K562 (cell line): ENCODE results near the gene BCL2L13. TPM values are rescaled to one million over a fixed set of nuclear protein-coding genes. Genes with fewer than 3 reads are reported as not detected.
A peak's percentile ranks its signal among the peaks of the same experiment; 100 is the strongest.

Experiments
- CXXC5 ChIP-seq: fragments of 250-450 bp; sonication (Bioruptor Pico); IDR thresholded peaks from 2 replicates; pipeline ENCODE4 v1.8.0; 2022; ENCODE audit warnings: inconsistent platforms, mild to moderate bottlenecking, moderate library complexity
- GABPB1 ChIP-seq: sonication (generic); formaldehyde crosslinking; IDR thresholded peaks from 2 replicates; pipeline ENCODE4 v1.8.0; 2022; ENCODE audit warnings: mild to moderate bottlenecking, missing genetic modification reagents
- HOXB6 ChIP-seq: fragments of 250-450 bp; sonication (Bioruptor Pico); IDR thresholded peaks from 2 replicates; pipeline ENCODE4 v1.5.1; 2022; ENCODE audit warnings: mild to moderate bottlenecking, borderline replicate concordance
- MCM5 ChIP-seq: fragments of 450-650 bp; IDR thresholded peaks from 2 replicates; pipeline ENCODE4 v1.6.1; 2016; ENCODE audit warnings: low read depth
- MEF2A ChIP-seq: IDR thresholded peaks from 2 replicates; pipeline ENCODE4 v1.6.1; 2011; ENCODE audit warnings: low read depth, mild to moderate bottlenecking, low read length, moderate library complexity; ENCODE audit not compliant: control insufficient read depth
- NFIC ChIP-seq: fragments of 450-650 bp; IDR thresholded peaks from 2 replicates; pipeline ENCODE4 v1.6.1; 2017; ENCODE audit warnings: mild to moderate bottlenecking, inconsistent platforms
- PHTF2 ChIP-seq: fragments of 250-450 bp; sonication (Bioruptor Pico); IDR thresholded peaks from 2 replicates; pipeline ENCODE4 v1.5.0; 2021; ENCODE audit warnings: mild to moderate bottlenecking
- PTTG1 ChIP-seq: fragments of 450-650 bp; IDR thresholded peaks from 2 replicates; pipeline ENCODE4 v1.6.1; 2016; ENCODE audit warnings: low read depth, mild to moderate bottlenecking, missing genetic modification characterization, missing compliant biosample characterization
- SOX6 ChIP-seq: fragments of 450-650 bp; IDR thresholded peaks from 2 replicates; pipeline ENCODE4 v1.6.1; 2014; ENCODE audit warnings: mild to moderate bottlenecking
- polyA plus RNA-seq, 8 experiments: library from polyadenylated mRNA; depleted of rRNA in 4 of 8; stranded (reverse) in 5 of 8; unstranded in 3 of 8; fragments of >200 nt; fragmentation: Nextera tagmentation in 2 of 8; fragmentation: Illumina TruSeq in 1 of 8; extraction: Ambion mirVana in 2 of 8; extraction: Trizol in 1 of 8; gene quantifications; 2 replicates each; pipeline versions ENCODE4 v1.2.1 to v1.2.3, GENCODE V29; 2011 to 2014; ENCODE audit warnings: inconsistent platforms in 1 of 8, missing spikeins in 1 of 8
- total RNA-seq, 7 experiments: library from RNA; depleted of rRNA in 6 of 7; stranded (reverse); fragments of >200 nt in 6 of 7; fragmentation: Illumina TruSeq in 2 of 7; extraction: Trizol in 2 of 7; gene quantifications; 2 replicates each; pipeline versions ENCODE4 v1.2.1 to v1.2.3, GENCODE V29; 2011 to 2021; ENCODE audit warnings: low replicate concordance in 1 of 7
- TF ChIP-seq, protein P1 (sequence below): fragments of 450-650 bp; formaldehyde crosslinking; IDR thresholded peaks from 2 replicates; pipeline ENCODE4 v1.4.0; 2020; ENCODE audit warnings: mild to moderate bottlenecking, mixed read lengths
- TF ChIP-seq, protein P2 (sequence below): fragments of 450-650 bp; formaldehyde crosslinking; IDR thresholded peaks from 2 replicates; pipeline ENCODE4 v1.4.0; 2022; ENCODE audit warnings: missing genetic modification characterization
- TF ChIP-seq, protein P3 (sequence below): IDR thresholded peaks from 3 replicates; pipeline ENCODE4 v1.6.1; 2011; ENCODE audit warnings: borderline replicate concordance, mild to moderate bottlenecking, moderate library complexity; ENCODE audit not compliant: insufficient read length; ENCODE audit errors: extremely low read depth
- TF ChIP-seq, protein P4 (sequence below): fragments of 450-650 bp; formaldehyde crosslinking; conservative IDR thresholded peaks from 2 replicates; pipeline ENCODE4 v1.4.0; 2022; ENCODE audit warnings: mild to moderate bottlenecking, missing genetic modification characterization
- TF ChIP-seq, protein P5 (sequence below): fragments of 150-350 bp; conservative IDR thresholded peaks from 2 replicates; pipeline ENCODE4 v1.6.1; 2014; ENCODE audit warnings: low read length
- TF ChIP-seq, protein P6 (sequence below): fragments of 450-650 bp; IDR thresholded peaks from one replicate; pipeline ENCODE4 v1.6.1; 2018; ENCODE audit warnings: mild to moderate bottlenecking, moderate library complexity; ENCODE audit not compliant: partially characterized antibody

The BCL2L13 gene
- total and polyA plus RNA-seq, 9 of the 15 experiments (the other 6 are each of a cell fraction or from before 2014, with no cell fraction given) = 41.5 to 63.4 (median 56.5) TPM

DNA sequence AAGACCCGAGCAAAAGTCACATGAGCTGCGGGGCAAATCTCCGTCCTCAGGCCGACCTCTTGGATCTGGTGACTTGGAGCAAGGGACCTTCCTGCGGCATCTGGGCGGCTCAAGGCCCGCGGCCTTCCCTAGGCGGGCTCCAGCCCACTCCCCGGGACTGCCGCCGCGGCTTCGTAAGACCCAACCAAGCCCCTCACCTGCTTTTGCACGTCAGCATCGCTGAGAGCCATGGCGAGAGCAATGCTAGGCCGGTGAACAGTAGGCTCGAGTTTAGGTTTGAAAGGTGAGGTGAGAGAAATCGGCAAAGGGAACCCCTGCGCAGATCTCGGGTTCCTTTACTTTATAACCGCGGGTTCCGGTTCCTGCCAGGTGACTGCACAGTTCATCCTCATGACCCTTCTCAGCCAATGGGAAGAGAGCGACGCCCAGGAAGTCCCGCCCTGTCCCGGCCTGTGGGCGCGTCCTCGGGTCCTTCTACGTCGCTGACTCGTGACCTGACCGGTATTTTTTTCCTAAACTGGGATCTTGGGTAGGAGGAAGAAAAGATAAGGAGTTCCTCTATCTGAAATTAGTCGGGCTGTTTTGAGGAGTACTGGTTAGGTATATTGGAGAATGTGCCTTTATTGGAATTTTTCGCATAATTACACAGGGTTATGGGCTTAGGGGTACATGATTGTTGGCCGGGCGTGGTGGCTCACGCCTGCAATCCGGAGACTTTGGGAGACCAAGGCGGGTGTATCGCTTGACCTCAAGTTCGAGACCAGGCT, 10.0 kb upstream of the BCL2L13 start, which contains the start of gene ATP6V1E1 (continued):
- TF ChIP-seq, protein P1, sequence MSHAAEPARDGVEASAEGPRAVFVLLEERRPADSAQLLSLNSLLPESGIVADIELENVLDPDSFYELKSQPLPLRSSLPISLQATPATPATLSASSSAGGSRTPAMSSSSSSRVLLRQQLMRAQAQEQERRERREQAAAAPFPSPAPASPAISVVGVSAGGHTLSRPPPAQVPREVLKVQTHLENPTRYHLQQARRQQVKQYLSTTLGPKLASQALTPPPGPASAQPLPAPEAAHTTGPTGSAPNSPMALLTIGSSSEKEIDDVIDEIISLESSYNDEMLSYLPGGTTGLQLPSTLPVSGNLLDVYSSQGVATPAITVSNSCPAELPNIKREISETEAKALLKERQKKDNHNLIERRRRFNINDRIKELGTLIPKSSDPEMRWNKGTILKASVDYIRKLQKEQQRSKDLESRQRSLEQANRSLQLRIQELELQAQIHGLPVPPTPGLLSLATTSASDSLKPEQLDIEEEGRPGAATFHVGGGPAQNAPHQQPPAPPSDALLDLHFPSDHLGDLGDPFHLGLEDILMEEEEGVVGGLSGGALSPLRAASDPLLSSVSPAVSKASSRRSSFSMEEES (CRISPR knock-in tag) = peak; percentile 90
- TF ChIP-seq NFIC (no peak), MCM5 (no peak), PTTG1 (tag) (no peak), SOX6 (peak; percentile 46), MEF2A (no peak), GABPB1 (CRISPR knock-in tag) (peak; percentile 87), CXXC5 (peak; percentile 80), HOXB6 (CRISPR knock-in tag) (no peak; the same call in 1 of the 2 replicates), PHTF2 (0 out of 2 replicates have a peak, but pooled peaks have one; percentile 38)
- TF ChIP-seq, protein P2, sequence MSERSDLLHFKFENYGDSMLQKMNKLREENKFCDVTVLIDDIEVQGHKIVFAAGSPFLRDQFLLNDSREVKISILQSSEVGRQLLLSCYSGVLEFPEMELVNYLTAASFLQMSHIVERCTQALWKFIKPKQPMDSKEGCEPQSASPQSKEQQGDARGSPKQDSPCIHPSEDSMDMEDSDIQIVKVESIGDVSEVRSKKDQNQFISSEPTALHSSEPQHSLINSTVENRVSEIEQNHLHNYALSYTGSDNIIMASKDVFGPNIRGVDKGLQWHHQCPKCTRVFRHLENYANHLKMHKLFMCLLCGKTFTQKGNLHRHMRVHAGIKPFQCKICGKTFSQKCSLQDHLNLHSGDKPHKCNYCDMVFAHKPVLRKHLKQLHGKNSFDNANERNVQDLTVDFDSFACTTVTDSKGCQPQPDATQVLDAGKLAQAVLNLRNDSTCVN (CRISPR knock-in tag) = peak; percentile 66; the same call in 1 of the 2 replicates
- TF ChIP-seq, protein P3, sequence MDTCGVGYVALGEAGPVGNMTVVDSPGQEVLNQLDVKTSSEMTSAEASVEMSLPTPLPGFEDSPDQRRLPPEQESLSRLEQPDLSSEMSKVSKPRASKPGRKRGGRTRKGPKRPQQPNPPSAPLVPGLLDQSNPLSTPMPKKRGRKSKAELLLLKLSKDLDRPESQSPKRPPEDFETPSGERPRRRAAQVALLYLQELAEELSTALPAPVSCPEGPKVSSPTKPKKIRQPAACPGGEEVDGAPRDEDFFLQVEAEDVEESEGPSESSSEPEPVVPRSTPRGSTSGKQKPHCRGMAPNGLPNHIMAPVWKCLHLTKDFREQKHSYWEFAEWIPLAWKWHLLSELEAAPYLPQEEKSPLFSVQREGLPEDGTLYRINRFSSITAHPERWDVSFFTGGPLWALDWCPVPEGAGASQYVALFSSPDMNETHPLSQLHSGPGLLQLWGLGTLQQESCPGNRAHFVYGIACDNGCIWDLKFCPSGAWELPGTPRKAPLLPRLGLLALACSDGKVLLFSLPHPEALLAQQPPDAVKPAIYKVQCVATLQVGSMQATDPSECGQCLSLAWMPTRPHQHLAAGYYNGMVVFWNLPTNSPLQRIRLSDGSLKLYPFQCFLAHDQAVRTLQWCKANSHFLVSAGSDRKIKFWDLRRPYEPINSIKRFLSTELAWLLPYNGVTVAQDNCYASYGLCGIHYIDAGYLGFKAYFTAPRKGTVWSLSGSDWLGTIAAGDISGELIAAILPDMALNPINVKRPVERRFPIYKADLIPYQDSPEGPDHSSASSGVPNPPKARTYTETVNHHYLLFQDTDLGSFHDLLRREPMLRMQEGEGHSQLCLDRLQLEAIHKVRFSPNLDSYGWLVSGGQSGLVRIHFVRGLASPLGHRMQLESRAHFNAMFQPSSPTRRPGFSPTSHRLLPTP = peak; percentile 86
- TF ChIP-seq, protein P4, sequence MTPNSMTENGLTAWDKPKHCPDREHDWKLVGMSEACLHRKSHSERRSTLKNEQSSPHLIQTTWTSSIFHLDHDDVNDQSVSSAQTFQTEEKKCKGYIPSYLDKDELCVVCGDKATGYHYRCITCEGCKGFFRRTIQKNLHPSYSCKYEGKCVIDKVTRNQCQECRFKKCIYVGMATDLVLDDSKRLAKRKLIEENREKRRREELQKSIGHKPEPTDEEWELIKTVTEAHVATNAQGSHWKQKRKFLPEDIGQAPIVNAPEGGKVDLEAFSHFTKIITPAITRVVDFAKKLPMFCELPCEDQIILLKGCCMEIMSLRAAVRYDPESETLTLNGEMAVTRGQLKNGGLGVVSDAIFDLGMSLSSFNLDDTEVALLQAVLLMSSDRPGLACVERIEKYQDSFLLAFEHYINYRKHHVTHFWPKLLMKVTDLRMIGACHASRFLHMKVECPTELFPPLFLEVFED = 0 out of 2 replicates have a peak, but pooled peaks have one; percentile 69
- TF ChIP-seq, protein P5, sequence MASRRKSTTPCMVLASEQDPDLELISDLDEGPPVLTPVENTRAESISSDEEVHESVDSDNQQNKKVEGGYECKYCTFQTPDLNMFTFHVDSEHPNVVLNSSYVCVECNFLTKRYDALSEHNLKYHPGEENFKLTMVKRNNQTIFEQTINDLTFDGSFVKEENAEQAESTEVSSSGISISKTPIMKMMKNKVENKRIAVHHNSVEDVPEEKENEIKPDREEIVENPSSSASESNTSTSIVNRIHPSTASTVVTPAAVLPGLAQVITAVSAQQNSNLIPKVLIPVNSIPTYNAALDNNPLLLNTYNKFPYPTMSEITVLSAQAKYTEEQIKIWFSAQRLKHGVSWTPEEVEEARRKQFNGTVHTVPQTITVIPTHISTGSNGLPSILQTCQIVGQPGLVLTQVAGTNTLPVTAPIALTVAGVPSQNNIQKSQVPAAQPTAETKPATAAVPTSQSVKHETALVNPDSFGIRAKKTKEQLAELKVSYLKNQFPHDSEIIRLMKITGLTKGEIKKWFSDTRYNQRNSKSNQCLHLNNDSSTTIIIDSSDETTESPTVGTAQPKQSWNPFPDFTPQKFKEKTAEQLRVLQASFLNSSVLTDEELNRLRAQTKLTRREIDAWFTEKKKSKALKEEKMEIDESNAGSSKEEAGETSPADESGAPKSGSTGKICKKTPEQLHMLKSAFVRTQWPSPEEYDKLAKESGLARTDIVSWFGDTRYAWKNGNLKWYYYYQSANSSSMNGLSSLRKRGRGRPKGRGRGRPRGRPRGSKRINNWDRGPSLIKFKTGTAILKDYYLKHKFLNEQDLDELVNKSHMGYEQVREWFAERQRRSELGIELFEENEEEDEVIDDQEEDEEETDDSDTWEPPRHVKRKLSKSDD = no peak
- TF ChIP-seq, protein P6, sequence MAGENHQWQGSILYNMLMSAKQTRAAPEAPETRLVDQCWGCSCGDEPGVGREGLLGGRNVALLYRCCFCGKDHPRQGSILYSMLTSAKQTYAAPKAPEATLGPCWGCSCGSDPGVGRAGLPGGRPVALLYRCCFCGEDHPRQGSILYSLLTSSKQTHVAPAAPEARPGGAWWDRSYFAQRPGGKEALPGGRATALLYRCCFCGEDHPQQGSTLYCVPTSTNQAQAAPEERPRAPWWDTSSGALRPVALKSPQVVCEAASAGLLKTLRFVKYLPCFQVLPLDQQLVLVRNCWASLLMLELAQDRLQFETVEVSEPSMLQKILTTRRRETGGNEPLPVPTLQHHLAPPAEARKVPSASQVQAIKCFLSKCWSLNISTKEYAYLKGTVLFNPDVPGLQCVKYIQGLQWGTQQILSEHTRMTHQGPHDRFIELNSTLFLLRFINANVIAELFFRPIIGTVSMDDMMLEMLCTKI = no peak
